Melanocyte of skin (primary cell): Measurements from ENCODE around the gene KIF1B. TPM values are rescaled to one million over a fixed set of nuclear protein-coding genes. Genes with fewer than 3 reads are reported as not detected.

Experiments
- small RNA-seq, 2 donors: library from RNA; depleted of rRNA; stranded (forward); fragments of <200 nt; gene quantifications; one replicate each; pipeline ENCODE3, GENCODE V24; 2012
- total RNA-seq, 2 donors: library from RNA; depleted of rRNA; stranded (reverse); fragments of >200 nt; gene quantifications; 2 replicates each; pipeline ENCODE4 v1.2.3, GENCODE V29; 2012

KIF1B gene
- 10 to 100 TPM; 20.6 to 29.6 TPM for total RNA-seq

GRCh38 chr1:10209905-10210810 lies at the start of gene KIF1B:
KIF1B (plus strand) TSS chr1:10210570; CDS start chr1:10232329, 21,759 bp downstream.

GRCh38 chr1:10398734-10399443 lies 188.5 kb downstream of the KIF1B start, which contains the start of gene PGD:
PGD (plus strand) TSS chr1:10399064; CDS start chr1:10399118, 54 bp downstream.

GRCh38 chr1:10430216-10431069 lies 220.1 kb downstream of the KIF1B start, which contains the start of gene CENPS:
CENPS (plus strand) TSS chr1:10430433; CDS start chr1:10430518, 85 bp downstream.

Small RNA genes lying within 50 kb of the gene (small RNA-seq; reads per million reads assigned to genes)
- 0 reads per million in 2 donors for gene MIR1273D
- 0 reads per million in 2 donors for gene RNU6-37P
- gene RNU6-828P: 0 reads per million in 2 donors

Other genes starting within 250 kb of the KIF1B start
- under 1 TPM in 1 of 2 donors, not detected in 1; 0.33 TPM for gene RBP7, start 213.3 kb upstream of the KIF1B start, total RNA-seq
- 10 to 100 TPM; 23.7 to 27.0 TPM for gene UBE4B, start 177.6 kb upstream of the KIF1B start, total RNA-seq
- gene PGD, start 188.5 kb downstream of the KIF1B start, total RNA-seq: 100 to 1,000 TPM in 1 of 2 donors, 10 to 100 TPM in 1; 65.7 to 154 TPM
- 10 to 100 TPM; 13.8 to 23.3 TPM for gene CENPS, start 219.9 kb downstream of the KIF1B start, total RNA-seq
- gene CORT, start 239.5 kb downstream of the KIF1B start, total RNA-seq: under 1 TPM; 0.33 to 0.34 TPM